HuH-7.5 (cell line): ENCODE measurements around the gene RAB25.

Experiments
- DNase-seq: peaks from one replicate; pipeline ENCODE4 v3.0.0; 2011; ENCODE audit warnings: low spot score

The RAB25 gene

GRCh38 chr1:156079762-156080161 lies 18.8 kb downstream of the RAB25 start:
- no peak for DNase-seq

GRCh38 chr1:156080241-156080862 lies 19.4 kb downstream of the RAB25 start:
- no peak for DNase-seq

- DNase-seq: no peak
Observed at GRCh38 chr1:156080863-156081179, 19.9 kb downstream of the RAB25 start.

- no peak for DNase-seq
Observed at GRCh38 chr1:156081180-156081916, 20.4 kb downstream of the RAB25 start.

- DNase-seq: no peak
Observed at GRCh38 chr1:156081917-156082308, 21.0 kb downstream of the RAB25 start.

GRCh38 chr1:156082309-156083091 lies 21.5 kb downstream of the RAB25 start, which contains the start of gene MEX3A:
TSS of gene MEX3A (minus strand) at chr1:156082465. CDS start at chr1:156081998, 467 bp downstream.
- DNase-seq: peak; percentile 98

- no peak for DNase-seq
Observed at GRCh38 chr1:156083800-156084790, 23.1 kb downstream of the RAB25 start.

- peak; percentile 65 for DNase-seq
Observed at GRCh38 chr1:156086256-156086662, 25.3 kb downstream of the RAB25 start.

GRCh38 chr1:156089704-156090103 lies 28.7 kb downstream of the RAB25 start:
- DNase-seq: no peak

- DNase-seq: no peak
Observed at GRCh38 chr1:156090138-156090839, 29.3 kb downstream of the RAB25 start.

GRCh38 chr1:156090840-156091188 lies 29.9 kb downstream of the RAB25 start:
- peak; percentile 86 for DNase-seq

GRCh38 chr1:156091610-156092009 lies 30.6 kb downstream of the RAB25 start:
- no peak for DNase-seq

- no peak for DNase-seq
Observed at GRCh38 chr1:156095906-156096508, 35.0 kb downstream of the RAB25 start.

GRCh38 chr1:156096640-156097391 lies 35.9 kb downstream of the RAB25 start:
- peak; percentile 91 for DNase-seq

GRCh38 chr1:156097499-156098178 lies 36.7 kb downstream of the RAB25 start:
- DNase-seq: no peak

- DNase-seq: no peak
Observed at GRCh38 chr1:156098784-156099183, 37.8 kb downstream of the RAB25 start.

GRCh38 chr1:156099282-156099681 lies 38.3 kb downstream of the RAB25 start:
- DNase-seq: no peak

GRCh38 chr1:156100205-156100995 lies 39.4 kb downstream of the RAB25 start:
- no peak for DNase-seq

- no peak for DNase-seq
Observed at GRCh38 chr1:156101880-156102279, 40.9 kb downstream of the RAB25 start.
